BLaER1 treated with 17β-estradiol and CSF1 and Interleukin-3, amounts not matched to agents 10 nM and 100 nM (cell line): ENCODE measurements around the gene TENM4.
A peak's percentile ranks its signal among the peaks of the same experiment; 100 is the strongest.

ENCODE experiments used
- H3K27ac ChIP-seq, 11 experiments: shearing (Covaris generic); formaldehyde crosslinking; 2 replicates each; pipeline ENCODE4 v1.8.1; 2022
- H3K27me3 ChIP-seq, 11 experiments: shearing (Covaris generic); formaldehyde crosslinking; 2 replicates each; pipeline ENCODE4 v1.8.1; 2022
- H3K36me3 ChIP-seq, 11 experiments: shearing (Covaris generic); formaldehyde crosslinking; 2 replicates each; pipeline ENCODE4 v1.8.1; 2022
- H3K4me1 ChIP-seq, 10 experiments: shearing (Covaris generic); formaldehyde crosslinking; 2 replicates each; pipeline ENCODE4 v1.8.1; 2022
- H3K4me2 ChIP-seq, 11 experiments: shearing (Covaris generic); formaldehyde crosslinking; 2 replicates each; pipeline ENCODE4 v1.8.1; 2022
- H3K4me3 ChIP-seq, 10 experiments: shearing (Covaris generic); formaldehyde crosslinking; 2 replicates each; pipeline ENCODE4 v1.8.1; 2022
- H3K9ac ChIP-seq, 11 experiments: shearing (Covaris generic); formaldehyde crosslinking; 2 replicates each; pipeline ENCODE4 v1.8.1; 2022
- H3K9me3 ChIP-seq, 11 experiments: shearing (Covaris generic); formaldehyde crosslinking; replicated peaks in 1 of 11; 2 replicates each; pipeline ENCODE4 v1.8.1; 2022
- H4K20me1 ChIP-seq, 11 experiments: shearing (Covaris generic); formaldehyde crosslinking; 2 replicates each; pipeline ENCODE4 v1.8.1; 2022
- Cebpa-rat ChIP-seq, 11 experiments: shearing (Covaris generic); IDR thresholded peaks; 2 replicates each; pipeline ENCODE4 v1.8.1; 2022

The TENM4 gene

GRCh38 chr11:78825591-78826020, 615.2 kb downstream of the TENM4 start:
- Histone ChIP-seq H4K20me1 (no peaks in the 10 kb centered on the region; a peak in 1 of 22 replicates), H3K27ac (no peak overlapping the region), H3K9me3 (no peaks in the 10 kb centered on the region), H3K9ac (no peak overlapping the region), H3K4me2 (peak overlapping the region in 1 of 11 experiments; percentile 5; a peak in 1 of 22 replicates), H3K36me3 (no peaks in the 10 kb centered on the region; a peak in 1 of 22 replicates), H3K4me1 (peaks cover 0 to 44% (median 0%) of the 10 kb centered on the region in 10 experiments; a peak in 4 of 20 replicates), H3K27me3 (no peaks in the 10 kb centered on the region), H3K4me3 (no peak overlapping the region)
- no peak for TF ChIP-seq Cebpa-rat (IDR thresholded peaks at IDR 0.05)

GRCh38 chr11:78823588-78823987, 617.2 kb downstream of the TENM4 start:
- no peak overlapping the region for H3K27ac ChIP-seq
- no peak overlapping the region for H3K4me3 ChIP-seq
- no peaks in the 10 kb centered on the region for H3K27me3 ChIP-seq
- H3K4me1 ChIP-seq: peaks cover 0 to 34% (median 0%) of the 10 kb centered on the region in 10 experiments; a peak in 4 of 20 replicates
- no peaks in the 10 kb centered on the region for H3K9me3 ChIP-seq
- H3K4me2 ChIP-seq: no peak overlapping the region
- no peak for TF ChIP-seq Cebpa-rat (IDR thresholded peaks at IDR 0.05)
- no peaks in the 10 kb centered on the region for H3K36me3 ChIP-seq
- H4K20me1 ChIP-seq: no peaks in the 10 kb centered on the region
- H3K9ac ChIP-seq: no peak overlapping the region

GRCh38 chr11:78822931-78823423, 617.9 kb downstream of the TENM4 start:
- no peak overlapping the region for H3K27ac ChIP-seq
- H3K9ac ChIP-seq: no peak overlapping the region
- no peaks in the 10 kb centered on the region for H3K36me3 ChIP-seq
- H3K4me2 ChIP-seq: no peak overlapping the region
- no peak overlapping the region for H3K4me3 ChIP-seq
- H3K27me3 ChIP-seq: no peaks in the 10 kb centered on the region
- H3K4me1 ChIP-seq: peaks cover 0 to 33% (median 0%) of the 10 kb centered on the region in 10 experiments; a peak in 4 of 20 replicates
- H4K20me1 ChIP-seq: no peaks in the 10 kb centered on the region
- no peaks in the 10 kb centered on the region for H3K9me3 ChIP-seq
- no peak for TF ChIP-seq Cebpa-rat (IDR thresholded peaks at IDR 0.05)

- TF ChIP-seq Cebpa-rat (IDR thresholded peaks at IDR 0.05): no peak
- Histone ChIP-seq H3K4me2 (no peak overlapping the region), H3K27ac (no peak overlapping the region), H3K36me3 (no peaks in the 10 kb centered on the region), H3K27me3 (no peaks in the 10 kb centered on the region), H3K9ac (no peak overlapping the region), H3K4me3 (no peak overlapping the region), H4K20me1 (no peaks in the 10 kb centered on the region), H3K9me3 (no peaks in the 10 kb centered on the region), H3K4me1 (peaks cover 0 to 35% (median 4%) of the 10 kb centered on the region in 10 experiments; a peak in 12 of 20 replicates)
These were observed 619.2 kb downstream of the TENM4 start for GRCh38 chr11:78821371-78822306.

- Histone ChIP-seq H3K27ac (no peak overlapping the region), H3K9me3 (no peaks in the 10 kb centered on the region), H3K9ac (no peak overlapping the region), H4K20me1 (no peaks in the 10 kb centered on the region), H3K27me3 (no peaks in the 10 kb centered on the region), H3K4me3 (no peak overlapping the region), H3K4me1 (peaks cover 0 to 42% (median 10%) of the 10 kb centered on the region in 10 experiments; a peak in 12 of 20 replicates), H3K4me2 (no peak overlapping the region), H3K36me3 (no peaks in the 10 kb centered on the region)
- TF ChIP-seq Cebpa-rat (IDR thresholded peaks at IDR 0.05): no peak
These were observed 620.1 kb downstream of the TENM4 start for GRCh38 chr11:78820741-78821140.

GRCh38 chr11:78818201-78818600, 622.6 kb downstream of the TENM4 start:
- peak overlapping the region in 1 of 11 experiments; percentile 39; a peak in 1 of 22 replicates for H3K4me2 ChIP-seq
- H4K20me1 ChIP-seq: no peaks in the 10 kb centered on the region
- peaks cover 0 to 61% (median 11%) of the 10 kb centered on the region in 10 experiments; a peak in 12 of 20 replicates for H3K4me1 ChIP-seq
- H3K36me3 ChIP-seq: peaks cover 0 to 5% (median 0%) of the 10 kb centered on the region in 11 experiments; a peak in 1 of 22 replicates
- TF ChIP-seq Cebpa-rat (IDR thresholded peaks at IDR 0.05): no peak
- H3K27ac ChIP-seq: no peak overlapping the region
- no peak overlapping the region for H3K4me3 ChIP-seq
- no peaks in the 10 kb centered on the region for H3K27me3 ChIP-seq
- H3K9ac ChIP-seq: no peak overlapping the region
- H3K9me3 ChIP-seq: no peaks in the 10 kb centered on the region

- Histone ChIP-seq H3K27ac (no peak overlapping the region; a peak in 1 of 22 replicates), H3K9me3 (no peaks in the 10 kb centered on the region), H3K4me2 (peak overlapping the region in 4 of 11 experiments; percentile 46 to 73 (median 61); a peak in 8 of 22 replicates), H3K4me3 (no peak overlapping the region), H4K20me1 (no peaks in the 10 kb centered on the region), H3K27me3 (no peaks in the 10 kb centered on the region), H3K9ac (no peak overlapping the region), H3K4me1 (peaks cover 0 to 85% (median 17%) of the 10 kb centered on the region in 10 experiments; a peak in 12 of 20 replicates), H3K36me3 (peaks cover 0 to 5% (median 0%) of the 10 kb centered on the region in 11 experiments; a peak in 1 of 22 replicates)
- TF ChIP-seq Cebpa-rat (IDR thresholded peaks at IDR 0.05): no peak
These were observed 625.0 kb downstream of the TENM4 start for GRCh38 chr11:78815831-78816230.

- no peak for TF ChIP-seq Cebpa-rat (IDR thresholded peaks at IDR 0.05)
These were observed 628.1 kb downstream of the TENM4 start for GRCh38 chr11:78812513-78813293.

More at GRCh38 chr11:78812513-78813293, 628.1 kb downstream of the TENM4 start:
- Histone ChIP-seq H3K4me3 (no peak overlapping the region), H3K4me1 (peaks cover 0 to 100% (median 30%) of the 10 kb centered on the region in 10 experiments; a peak in 13 of 20 replicates), H3K4me2 (peak overlapping the region in 5 of 11 experiments; percentile 39 to 88 (median 56); a peak in 9 of 22 replicates), H3K9ac (no peak overlapping the region), H3K36me3 (peaks cover 0 to 5% (median 0%) of the 10 kb centered on the region in 11 experiments; a peak in 1 of 22 replicates), H4K20me1 (no peaks in the 10 kb centered on the region), H3K27ac (peak overlapping the region in 3 of 11 experiments; percentile 2 to 31 (median 13); a peak in 2 of 22 replicates), H3K27me3 (no peaks in the 10 kb centered on the region), H3K9me3 (no peaks in the 10 kb centered on the region)
